Measurements from ENCODE around the gene MYO15B.

The MYO15B gene

GRCh38 chr17:75639771-75640555 is 52.4 kb downstream of the MYO15B start:
- DNase-seq: no peak

- no peak for DNase-seq
Measured at GRCh38 chr17:75640556-75641119, 53.0 kb downstream of the MYO15B start.

- DNase-seq: no peak
Measured at GRCh38 chr17:75641343-75641742, 53.7 kb downstream of the MYO15B start.

GRCh38 chr17:75642182-75642783 is 54.7 kb downstream of the MYO15B start:
- DNase-seq: no peak

GRCh38 chr17:75642784-75643642 is 55.4 kb downstream of the MYO15B start:
- no peak for DNase-seq

GRCh38 chr17:75643643-75644017 is 56.0 kb downstream of the MYO15B start:
- DNase-seq: no peak

GRCh38 chr17:75645501-75645888 is 57.9 kb downstream of the MYO15B start:
- DNase-seq: no peak

GRCh38 chr17:75645889-75646637 is 58.5 kb downstream of the MYO15B start:
- no peak for DNase-seq

- DNase-seq: no peak
Measured at GRCh38 chr17:75646638-75646992, 59.0 kb downstream of the MYO15B start.

GRCh38 chr17:75647061-75647460 is 59.5 kb downstream of the MYO15B start:
- no peak for DNase-seq

GRCh38 chr17:75647921-75648320 is 60.3 kb downstream of the MYO15B start:
- no peak for DNase-seq

- DNase-seq: no peak
Measured at GRCh38 chr17:75649687-75650086, 62.1 kb downstream of the MYO15B start.

GRCh38 chr17:75650874-75651273 is 63.3 kb downstream of the MYO15B start:
- no peak for DNase-seq

- DNase-seq: no peak
Measured at GRCh38 chr17:75652341-75652740, 64.7 kb downstream of the MYO15B start.

GRCh38 chr17:75652934-75653549 is 65.4 kb downstream of the MYO15B start:
- peak; percentile 55 for DNase-seq

- DNase-seq: no peak
Measured at GRCh38 chr17:75654176-75654575, 66.6 kb downstream of the MYO15B start.

GRCh38 chr17:75658237-75658636 is 70.6 kb downstream of the MYO15B start:
- no peak for DNase-seq

GRCh38 chr17:75661531-75661930 is 73.9 kb downstream of the MYO15B start:
- DNase-seq: no peak

GRCh38 chr17:75662511-75662910 is 74.9 kb downstream of the MYO15B start:
- no peak for DNase-seq

GRCh38 chr17:75664099-75664549 is 76.5 kb downstream of the MYO15B start:
- no peak for DNase-seq

GRCh38 chr17:75665981-75666380 is 78.4 kb downstream of the MYO15B start:
- DNase-seq: no peak

Data from fibroblast of skin of back (primary cell).